GM20431 (cell line): ENCODE data around the gene MTREX.
"Not testable (repeated sequence)": the region's sequence is repeated elsewhere in the genome, so short reads cannot be mapped to it uniquely, and the experiment has no call there.

Experiments
- in situ Hi-C: fragments of 300-500 bp; cut with MseI, MboI; formaldehyde crosslinking; loops from one replicate; pipeline ENCODE4 v1.15.0; 2020; ENCODE audit warnings: low sequenced_read_pairs; ENCODE audit not compliant: unreplicated experiment

Gene MTREX

GRCh38 chr5:55307383-55308253 is at the start of gene MTREX, which contains the start of gene DHX29:
TSS of gene MTREX (plus strand) at chr5:55307989. CDS start at chr5:55308014, 25 bp downstream.
TSS of gene DHX29 (minus strand) at chr5:55307694. CDS start at chr5:55307573, 121 bp downstream.
- in situ Hi-C loops = no loop called here

GRCh38 chr5:55258339-55258738 is 49.5 kb upstream of the MTREX start:
- in situ Hi-C loops = no loop called here

- in situ Hi-C loops = no loop called here
Observed at GRCh38 chr5:55276771-55277170, 31.0 kb upstream of the MTREX start.

GRCh38 chr5:55278778-55279177 is 29.0 kb upstream of the MTREX start:
- in situ Hi-C loops = no loop called here

- in situ Hi-C loops = no loop called here
Observed at GRCh38 chr5:55286411-55286933, 21.3 kb upstream of the MTREX start.

GRCh38 chr5:55289808-55290207 is 18.0 kb upstream of the MTREX start:
- in situ Hi-C loops = no loop called here

- in situ Hi-C loops = no loop called here
Observed at GRCh38 chr5:55290991-55291390, 16.8 kb upstream of the MTREX start.

- in situ Hi-C loops = no loop called here
Observed at GRCh38 chr5:55294935-55295334, 12.9 kb upstream of the MTREX start.

- in situ Hi-C loops = no loop called here
Observed at GRCh38 chr5:55300890-55301289, 6.9 kb upstream of the MTREX start.

- in situ Hi-C loops = no loop called here
Observed at GRCh38 chr5:55303238-55303690, 4.5 kb upstream of the MTREX start.

- in situ Hi-C loops = no loop called here
Observed at GRCh38 chr5:55304584-55304983, 3.2 kb upstream of the MTREX start.

- in situ Hi-C loops = no loop called here
Observed at GRCh38 chr5:55305345-55305744, 2.4 kb upstream of the MTREX start.

GRCh38 chr5:55306641-55307382 is 977 bp upstream of the MTREX start:
- in situ Hi-C loops = no loop called here

- in situ Hi-C loops = no loop called here
Observed at GRCh38 chr5:55308254-55308836, 556 bp downstream of the MTREX start.

GRCh38 chr5:55313870-55314617 is 6.3 kb downstream of the MTREX start:
- in situ Hi-C loops = no loop called here

- in situ Hi-C loops = no loop called here
Observed at GRCh38 chr5:55316289-55316688, 8.5 kb downstream of the MTREX start.

- in situ Hi-C loops = no loop called here
Observed at GRCh38 chr5:55316837-55317236, 9.0 kb downstream of the MTREX start.

GRCh38 chr5:55318237-55318636 is 10.4 kb downstream of the MTREX start:
- in situ Hi-C loops = not testable (repeated sequence)

- in situ Hi-C loops = no loop called here
Observed at GRCh38 chr5:55319491-55319890, 11.7 kb downstream of the MTREX start.

GRCh38 chr5:55320571-55320970 is 12.8 kb downstream of the MTREX start:
- in situ Hi-C loops = no loop called here
